ENCODE data around the gene PTPN14. TPM values are rescaled to one million over a fixed set of nuclear protein-coding genes. Genes with fewer than 3 reads are reported as not detected.
A peak's percentile ranks its signal among the peaks of the same experiment; 100 is the strongest.

Gene PTPN14
- total and polyA plus RNA-seq, 5 donors: 4.7 to 35.1 (median 17.7) TPM

- no peak for ATAC-seq
- WGBS: 99% methylated on average over 2 of the region's 2 CpGs
- Histone ChIP-seq H3K27ac (ENCODE audit: low read length) (no peak overlapping the region), H3K4me3 (ENCODE audit: low read length) (no peak overlapping the region), H3K9me3 (ENCODE audit: control insufficient read depth, low read length) (no peaks in the 10 kb centered on the region), H3K4me1 (ENCODE audit: control insufficient read depth, insufficient read depth, low read length) (no peaks in the 10 kb centered on the region), H3K27me3 (ENCODE audit: control insufficient read depth, insufficient read depth) (no peaks in the 10 kb centered on the region)
- intact Hi-C loops (cut with DNase I): no loop called here
- DNase-seq: no peak
Observed at GRCh38 chr1:214462882-214463281, 88.5 kb downstream of the PTPN14 start.

- H3K27ac ChIP-seq (ENCODE audit: low read length): no peak overlapping the region
- H3K27me3 ChIP-seq (ENCODE audit: control insufficient read depth, insufficient read depth): no peaks in the 10 kb centered on the region
- no peak overlapping the region for H3K4me3 ChIP-seq (ENCODE audit: low read length)
- DNase-seq: no peak
- WGBS: 99% methylated on average over 4 of the region's 4 CpGs
- ATAC-seq: no peak
- no peaks in the 10 kb centered on the region for H3K9me3 ChIP-seq (ENCODE audit: control insufficient read depth, low read length)
- H3K4me1 ChIP-seq (ENCODE audit: control insufficient read depth, insufficient read depth, low read length): no peaks in the 10 kb centered on the region
- intact Hi-C loops (cut with DNase I): no loop called here
Observed at GRCh38 chr1:214461305-214461704, 90.1 kb downstream of the PTPN14 start.

GRCh38 chr1:214460304-214460916 lies 91.0 kb downstream of the PTPN14 start:
- H3K4me3 ChIP-seq (ENCODE audit: low read length): no peak overlapping the region
- no peak overlapping the region for H3K27ac ChIP-seq (ENCODE audit: low read length)
- DNase-seq (no peak), ATAC-seq (no peak)
- no peaks in the 10 kb centered on the region for H3K27me3 ChIP-seq (ENCODE audit: control insufficient read depth, insufficient read depth)
- H3K9me3 ChIP-seq (ENCODE audit: control insufficient read depth, low read length): no peaks in the 10 kb centered on the region
- H3K4me1 ChIP-seq (ENCODE audit: control insufficient read depth, insufficient read depth, low read length): no peaks in the 10 kb centered on the region
- WGBS: 60% methylated on average over 2 of the region's 2 CpGs
- intact Hi-C loops (cut with DNase I): no loop called here

- intact Hi-C loops (cut with DNase I): no loop called here
- Histone ChIP-seq H3K4me1 (ENCODE audit: control insufficient read depth, insufficient read depth, low read length) (peaks cover 2% of the 10 kb centered on the region), H3K4me3 (ENCODE audit: low read length) (no peak overlapping the region), H3K9me3 (ENCODE audit: control insufficient read depth, low read length) (no peaks in the 10 kb centered on the region), H3K27me3 (ENCODE audit: control insufficient read depth, insufficient read depth) (no peaks in the 10 kb centered on the region), H3K27ac (ENCODE audit: low read length) (no peak overlapping the region)
- WGBS: 89% methylated on average over 3 of the region's 3 CpGs
- DNase-seq (no peak), ATAC-seq (no peak)
Observed at GRCh38 chr1:214459895-214460294, 91.5 kb downstream of the PTPN14 start.

- H3K9me3 ChIP-seq (ENCODE audit: control insufficient read depth, low read length): no peaks in the 10 kb centered on the region
- no peak overlapping the region for H3K4me3 ChIP-seq (ENCODE audit: low read length)
- WGBS: 61% methylated on average over 1 of the region's 1 CpG
- no peaks in the 10 kb centered on the region for H3K27me3 ChIP-seq (ENCODE audit: control insufficient read depth, insufficient read depth)
- peaks cover 2% of the 10 kb centered on the region for H3K4me1 ChIP-seq (ENCODE audit: control insufficient read depth, insufficient read depth, low read length)
- DNase-seq (no peak), ATAC-seq (no peak)
- intact Hi-C loops (cut with DNase I): no loop called here
- no peak overlapping the region for H3K27ac ChIP-seq (ENCODE audit: low read length)
Observed at GRCh38 chr1:214458541-214458940, 92.9 kb downstream of the PTPN14 start.

GRCh38 chr1:214455971-214456867 lies 95.2 kb downstream of the PTPN14 start:
- intact Hi-C loops (cut with DNase I): no loop called here
- Histone ChIP-seq H3K4me3 (ENCODE audit: low read length) (no peak overlapping the region), H3K27ac (ENCODE audit: low read length) (no peak overlapping the region), H3K27me3 (ENCODE audit: control insufficient read depth, insufficient read depth) (no peaks in the 10 kb centered on the region), H3K9me3 (ENCODE audit: control insufficient read depth, low read length) (no peaks in the 10 kb centered on the region), H3K4me1 (ENCODE audit: control insufficient read depth, insufficient read depth, low read length) (peaks cover 2% of the 10 kb centered on the region)
- ATAC-seq: no peak
- 88% methylated on average over 6 of the region's 6 CpGs for WGBS
- DNase-seq: no peak

- Histone ChIP-seq H3K9me3 (ENCODE audit: control insufficient read depth, low read length) (no peaks in the 10 kb centered on the region), H3K4me1 (ENCODE audit: control insufficient read depth, insufficient read depth, low read length) (peaks cover 2% of the 10 kb centered on the region), H3K4me3 (ENCODE audit: low read length) (no peak overlapping the region), H3K27me3 (ENCODE audit: control insufficient read depth, insufficient read depth) (no peaks in the 10 kb centered on the region), H3K27ac (ENCODE audit: low read length) (no peak overlapping the region)
- WGBS: 81% methylated on average over 3 of the region's 3 CpGs
- intact Hi-C loops (cut with DNase I): no loop called here
- no peak for DNase-seq
- no peak for ATAC-seq
Observed at GRCh38 chr1:214455479-214455878, 95.9 kb downstream of the PTPN14 start.

- ATAC-seq (peak; percentile 72 to 95), DNase-seq (no peak)
- WGBS: 50% methylated on average over 3 of the region's 3 CpGs
- H3K27me3 ChIP-seq (ENCODE audit: control insufficient read depth, insufficient read depth): no peaks in the 10 kb centered on the region
- H3K27ac ChIP-seq (ENCODE audit: low read length): no peak overlapping the region
- H3K4me1 ChIP-seq (ENCODE audit: control insufficient read depth, insufficient read depth, low read length): peaks cover 2% of the 10 kb centered on the region
- no peak overlapping the region for H3K4me3 ChIP-seq (ENCODE audit: low read length)
- no peaks in the 10 kb centered on the region for H3K9me3 ChIP-seq (ENCODE audit: control insufficient read depth, low read length)
- intact Hi-C loops (cut with DNase I): no loop called here
Observed at GRCh38 chr1:214454569-214455396, 96.6 kb downstream of the PTPN14 start.

GRCh38 chr1:214453109-214453722 lies 98.2 kb downstream of the PTPN14 start:
- Histone ChIP-seq H3K27me3 (ENCODE audit: control insufficient read depth, insufficient read depth) (no peaks in the 10 kb centered on the region), H3K4me1 (ENCODE audit: control insufficient read depth, insufficient read depth, low read length) (peaks cover 2% of the 10 kb centered on the region), H3K9me3 (ENCODE audit: control insufficient read depth, low read length) (no peaks in the 10 kb centered on the region), H3K4me3 (ENCODE audit: low read length) (no peak overlapping the region), H3K27ac (ENCODE audit: low read length) (no peak overlapping the region)
- intact Hi-C loops (cut with DNase I): no loop called here
- 97% methylated on average over 3 of the region's 3 CpGs for WGBS
- DNase-seq (no peak), ATAC-seq (no peak)

- no peak overlapping the region for H3K4me3 ChIP-seq (ENCODE audit: low read length)
- DNase-seq (no peak), ATAC-seq (no peak)
- WGBS: 85% methylated on average over 10 of the region's 10 CpGs
- intact Hi-C loops (cut with DNase I): no loop called here
- H3K4me1 ChIP-seq (ENCODE audit: control insufficient read depth, insufficient read depth, low read length): peaks cover 2% of the 10 kb centered on the region
- H3K27ac ChIP-seq (ENCODE audit: low read length): no peak overlapping the region
- H3K27me3 ChIP-seq (ENCODE audit: control insufficient read depth, insufficient read depth): no peaks in the 10 kb centered on the region
- H3K9me3 ChIP-seq (ENCODE audit: control insufficient read depth, low read length): no peaks in the 10 kb centered on the region
Observed at GRCh38 chr1:214452152-214452784, 99.1 kb downstream of the PTPN14 start.
